ENCODE data around the gene PPP2R3B.
"Not testable (repeated sequence)": the region's sequence is repeated elsewhere in the genome, so short reads cannot be mapped to it uniquely, and the experiment has no call there.

Gene PPP2R3B

GRCh38 chrX:331825-332495 lies 54.7 kb downstream of the PPP2R3B start:
- TF ChIP-seq CTCF (conservative IDR thresholded peaks at IDR 0.05; ENCODE audit: low read depth, low read length) = no peak
- H3K4me3 ChIP-seq (ENCODE audit: low read depth, low read length) = no peak overlapping the region
- no peak for DNase-seq (ENCODE audit: low read depth)

- DNase-seq (ENCODE audit: low read depth) = peak; percentile 56
- H3K4me3 ChIP-seq (ENCODE audit: low read depth, low read length) = peak overlapping the region; percentile 3
- no peak for TF ChIP-seq CTCF (conservative IDR thresholded peaks at IDR 0.05; ENCODE audit: low read depth, low read length)
These were observed 55.4 kb downstream of the PPP2R3B start for GRCh38 chrX:331151-331824.

- no peak for DNase-seq (ENCODE audit: low read depth)
These were observed 56.0 kb downstream of the PPP2R3B start for GRCh38 chrX:330726-331150.

GRCh38 chrX:330141-330725 lies 56.5 kb downstream of the PPP2R3B start:
- H3K4me3 ChIP-seq (ENCODE audit: low read depth, low read length); DNase-seq (ENCODE audit: low read depth): not testable (repeated sequence)

More at GRCh38 chrX:330726-331150, 56.0 kb downstream of the PPP2R3B start:
- no peak overlapping the region for H3K4me3 ChIP-seq (ENCODE audit: low read depth, low read length)
- TF ChIP-seq CTCF (conservative IDR thresholded peaks at IDR 0.05; ENCODE audit: low read depth, low read length) = no peak

- H3K4me3 ChIP-seq (ENCODE audit: low read depth, low read length) = no peak overlapping the region
- TF ChIP-seq CTCF (conservative IDR thresholded peaks at IDR 0.05; ENCODE audit: low read depth, low read length) = no peak
- DNase-seq (ENCODE audit: low read depth) = no peak
These were observed 57.3 kb downstream of the PPP2R3B start for GRCh38 chrX:329291-329910.

- no peak overlapping the region for H3K4me3 ChIP-seq (ENCODE audit: low read depth, low read length)
- no peak for DNase-seq (ENCODE audit: low read depth)
- no peak for TF ChIP-seq CTCF (conservative IDR thresholded peaks at IDR 0.05; ENCODE audit: low read depth, low read length)
These were observed 59.0 kb downstream of the PPP2R3B start for GRCh38 chrX:327660-328126.

- not testable (repeated sequence) for DNase-seq (ENCODE audit: low read depth); H3K4me3 ChIP-seq (ENCODE audit: low read depth, low read length)
These were observed 62.0 kb downstream of the PPP2R3B start for GRCh38 chrX:324664-325063.

Measured in choroid plexus epithelial cell (primary cell).